Cerebellar cortex (tissue), 1 donor: ENCODE results near the gene TNFRSF18.
"Not testable (repeated sequence)": the region's sequence is repeated elsewhere in the genome, so short reads cannot be mapped to it uniquely, and the experiment has no call there.

Experiments
- DNase-seq: peaks from one replicate; pipeline ENCODE4 v3.0.0-alpha.2; 2015; ENCODE audit warnings: low spot score

Gene TNFRSF18

DNA sequence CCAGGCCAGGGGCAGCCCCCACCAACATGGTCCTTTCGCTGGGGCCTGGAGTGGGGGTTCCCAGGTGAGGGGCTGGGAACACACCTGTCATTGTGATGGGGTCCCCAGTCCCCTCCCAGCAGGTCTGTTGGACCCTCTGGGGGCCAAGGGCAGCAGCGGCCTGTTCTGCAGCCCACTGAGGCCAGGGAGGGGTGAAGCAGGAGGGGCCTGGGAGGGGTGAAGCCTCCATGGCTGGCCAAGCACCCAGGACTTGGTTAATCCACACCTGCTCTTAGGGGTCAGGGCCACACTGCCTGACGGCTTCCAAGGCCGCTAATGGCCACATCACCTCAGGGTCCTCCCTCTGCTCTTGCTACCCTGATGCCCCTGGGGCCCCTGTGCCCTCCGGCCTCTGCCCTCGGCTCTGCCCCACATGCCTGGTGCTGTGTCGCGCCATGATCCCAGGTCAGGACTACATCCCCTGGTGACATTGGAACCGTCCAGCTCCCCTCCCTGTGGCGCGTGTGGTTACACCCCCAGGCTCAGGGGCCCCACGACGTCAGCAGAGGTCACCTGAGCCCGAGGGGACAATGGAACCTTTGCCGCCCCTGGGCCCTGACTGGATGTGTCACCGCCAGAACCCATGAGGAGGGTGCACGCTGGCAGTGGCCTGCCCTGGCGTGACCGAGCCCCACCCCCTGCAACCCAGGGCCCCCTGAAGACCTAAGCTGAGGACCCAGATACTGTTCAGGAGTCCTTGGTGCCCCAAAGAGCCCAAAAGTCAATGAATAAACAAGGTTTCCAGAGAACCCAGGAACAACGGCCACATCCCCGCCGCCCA lies 7.0 kb downstream of the TNFRSF18 start:
- DNase-seq, result no peak

DNA sequence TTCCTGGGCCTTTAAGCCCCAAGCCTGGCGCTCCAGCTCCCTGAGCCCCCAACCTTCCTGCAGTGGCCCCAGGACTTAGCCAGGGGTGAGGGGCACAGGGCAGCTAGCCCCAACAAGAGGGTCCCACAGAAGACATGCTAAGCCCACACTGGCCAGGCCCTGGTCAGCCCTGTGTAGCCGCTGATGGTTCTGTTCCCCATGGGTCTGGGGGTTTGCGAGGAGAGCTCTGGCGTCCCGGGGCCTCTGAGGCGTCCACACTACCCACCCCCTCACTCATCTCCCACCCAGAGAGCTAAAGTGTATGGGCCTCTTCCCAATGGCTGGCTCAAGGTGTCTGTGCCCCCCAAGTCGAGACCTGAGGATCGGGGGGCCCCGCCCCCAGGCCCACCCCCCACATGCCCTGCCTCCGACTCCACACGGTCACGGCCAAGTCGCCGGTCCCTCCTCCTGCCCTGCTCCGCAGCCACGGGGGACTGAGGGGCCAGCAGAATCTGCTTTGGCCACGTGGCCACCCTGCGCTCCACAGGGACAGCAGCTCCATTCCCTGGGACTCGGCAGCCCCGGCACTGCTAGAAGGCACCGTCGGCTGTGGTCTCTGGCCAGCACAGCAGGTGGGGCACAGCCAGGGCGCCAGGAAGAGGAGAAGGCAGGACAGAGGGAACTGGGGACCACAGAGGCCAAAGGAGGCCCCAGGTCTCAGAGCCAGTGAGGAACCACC lies 7.8 kb downstream of the TNFRSF18 start:
- no peak for DNase-seq

DNA sequence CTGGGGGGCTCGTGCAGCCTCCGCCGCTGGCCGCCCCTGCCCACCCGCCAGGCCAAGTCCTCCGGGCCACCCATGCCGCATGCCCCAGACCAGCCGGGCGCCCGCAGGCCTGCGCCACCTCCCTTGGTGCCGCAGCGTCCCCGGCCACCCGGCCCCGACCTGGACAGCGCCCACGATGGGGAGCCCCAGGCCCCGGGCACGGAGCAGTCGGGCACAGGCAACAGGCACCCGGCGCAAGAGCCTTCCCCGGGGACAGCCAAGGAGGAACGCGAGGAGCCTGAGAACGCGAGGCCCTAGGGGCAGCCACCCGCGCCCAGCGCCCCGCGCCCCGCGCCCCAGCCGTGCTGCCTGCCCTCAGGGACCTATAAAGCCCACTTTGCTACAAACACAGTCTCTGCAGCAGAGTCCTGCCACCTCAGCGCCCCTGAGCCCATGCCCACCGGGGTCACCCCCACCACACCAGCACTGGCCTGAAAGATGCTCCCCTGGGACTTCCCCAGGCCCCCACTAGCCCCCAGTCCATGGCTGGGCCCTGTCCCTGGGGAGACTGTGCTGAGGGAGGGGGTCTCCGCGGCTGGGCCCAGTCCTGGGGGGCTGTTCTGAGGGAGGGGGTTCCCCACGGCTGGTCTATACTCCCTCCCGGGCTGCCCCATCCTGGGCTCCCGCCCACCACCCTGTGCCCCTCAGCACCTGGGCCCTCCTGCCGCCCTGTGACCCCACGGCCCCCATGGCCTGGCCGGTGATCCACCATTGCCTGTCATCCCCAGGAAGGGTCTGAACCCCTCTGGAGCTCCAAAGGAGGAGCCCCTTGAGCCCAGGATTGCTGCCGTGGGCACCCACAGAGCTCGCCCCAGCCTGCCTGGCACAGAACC lies 8.6 kb downstream of the TNFRSF18 start:
- DNase-seq, result no peak

DNA sequence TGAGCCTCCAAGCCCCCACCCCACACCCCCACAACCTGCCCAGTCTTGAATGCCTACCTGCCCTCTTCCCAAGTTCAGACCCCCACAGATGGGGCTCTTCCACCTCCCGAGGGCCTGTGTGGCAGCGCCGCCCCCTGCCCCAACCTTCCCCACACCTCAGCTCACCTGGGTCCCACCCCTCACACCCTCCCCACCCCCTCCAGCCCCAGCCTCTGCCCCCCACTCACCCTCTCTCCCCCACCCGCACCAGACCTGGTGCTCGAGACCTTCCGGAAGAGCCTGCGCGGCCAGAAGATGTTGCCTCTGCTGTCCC lies 9.2 kb downstream of the TNFRSF18 start:
- no peak for DNase-seq

DNA sequence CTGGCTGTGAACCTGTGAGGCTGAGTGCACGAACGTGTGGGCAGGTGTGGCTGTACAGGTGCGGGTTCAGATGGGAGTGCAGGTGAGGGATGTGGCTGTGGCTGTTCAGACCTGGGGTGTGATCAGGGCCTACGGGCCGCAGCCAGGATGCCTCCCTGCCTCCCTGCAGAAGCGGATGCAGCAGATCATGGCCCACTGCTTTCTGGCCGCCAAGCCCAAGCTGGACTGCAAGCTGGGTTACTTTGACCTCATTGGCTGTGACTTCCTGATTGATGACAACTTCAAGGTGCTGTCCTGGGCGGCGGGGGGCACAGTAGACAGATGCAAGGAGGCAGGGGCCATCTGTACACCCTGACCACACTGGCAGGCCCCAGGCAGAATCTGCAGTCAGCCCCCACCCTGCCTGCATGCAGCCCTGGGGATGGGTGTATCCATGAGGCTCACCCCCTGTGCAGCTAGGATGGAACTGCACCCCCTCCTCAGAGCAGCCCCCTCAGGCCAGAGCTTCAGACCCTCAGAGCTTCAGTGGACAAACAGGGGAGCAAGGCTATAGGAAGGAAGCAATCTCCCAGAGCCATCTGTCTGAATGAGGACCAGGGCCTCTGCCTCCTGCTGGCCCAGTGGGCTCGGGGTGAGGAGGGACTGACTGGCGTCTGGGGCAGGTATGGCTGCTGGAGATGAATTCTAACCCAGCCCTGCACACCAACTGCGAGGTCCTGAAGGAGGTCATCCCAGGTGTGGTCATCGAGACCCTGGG lies 9.8 kb downstream of the TNFRSF18 start:
- no peak for DNase-seq

DNA sequence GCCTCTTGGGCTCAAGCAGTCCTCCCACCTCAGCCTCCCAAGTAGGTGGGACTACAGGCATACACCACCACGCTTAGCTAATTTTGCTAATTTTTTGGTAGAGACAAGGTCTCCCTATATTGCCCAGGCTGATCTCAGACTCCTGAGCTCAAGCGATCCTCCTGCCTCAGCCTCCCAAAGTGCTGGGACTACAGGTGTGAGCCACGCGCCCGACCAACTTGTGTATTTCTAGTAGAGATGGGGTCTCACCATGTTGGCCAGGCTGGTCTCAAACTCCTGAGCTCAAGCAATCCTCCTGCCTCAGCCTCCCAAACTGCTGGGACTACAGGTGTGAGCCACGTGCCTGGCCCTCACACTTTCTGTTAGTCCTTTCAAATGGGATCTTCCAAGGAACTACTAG lies 10.7 kb downstream of the TNFRSF18 start:
- DNase-seq, result not testable (repeated sequence)

DNA sequence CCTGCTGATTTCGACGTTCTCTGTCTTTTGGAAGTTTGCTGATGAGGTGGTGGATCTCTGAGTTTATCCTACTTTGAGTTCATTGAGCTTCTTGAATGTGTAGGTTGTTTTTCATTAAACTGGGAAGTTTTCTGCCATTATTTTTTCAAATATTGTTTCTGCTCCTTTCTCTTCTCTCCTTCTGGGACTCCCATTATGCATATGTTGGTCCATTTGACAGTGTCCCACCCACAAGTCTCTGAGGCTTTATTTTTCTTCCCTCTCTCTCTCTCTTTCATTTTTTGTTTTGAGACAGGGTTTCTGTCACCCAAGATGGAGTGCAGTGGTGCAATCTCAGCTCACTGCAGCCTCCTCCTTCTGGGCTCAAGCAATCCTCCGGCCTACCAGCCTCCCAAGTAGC lies 11.7 kb downstream of the TNFRSF18 start:
- DNase-seq, result no peak

DNA sequence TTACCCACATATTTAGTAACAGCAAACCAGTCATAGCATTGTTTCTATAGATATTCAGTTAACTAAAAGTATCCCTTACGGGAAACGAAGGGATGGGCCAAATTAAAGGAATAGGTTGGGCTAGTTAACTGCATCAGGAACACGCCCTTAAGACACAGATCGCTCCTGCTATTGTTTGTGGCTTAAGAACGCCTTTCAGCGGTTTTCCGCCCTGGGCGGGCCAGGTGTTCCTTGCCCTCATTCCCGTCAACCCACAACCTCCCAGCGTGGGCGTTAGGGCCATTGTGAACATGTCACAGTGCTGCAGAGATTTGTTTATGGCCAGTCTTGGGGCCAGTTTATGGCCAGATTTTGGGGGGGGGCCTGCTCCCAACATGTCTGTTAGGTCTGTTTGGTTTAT lies 14.7 kb downstream of the TNFRSF18 start:
- no peak for DNase-seq

DNA sequence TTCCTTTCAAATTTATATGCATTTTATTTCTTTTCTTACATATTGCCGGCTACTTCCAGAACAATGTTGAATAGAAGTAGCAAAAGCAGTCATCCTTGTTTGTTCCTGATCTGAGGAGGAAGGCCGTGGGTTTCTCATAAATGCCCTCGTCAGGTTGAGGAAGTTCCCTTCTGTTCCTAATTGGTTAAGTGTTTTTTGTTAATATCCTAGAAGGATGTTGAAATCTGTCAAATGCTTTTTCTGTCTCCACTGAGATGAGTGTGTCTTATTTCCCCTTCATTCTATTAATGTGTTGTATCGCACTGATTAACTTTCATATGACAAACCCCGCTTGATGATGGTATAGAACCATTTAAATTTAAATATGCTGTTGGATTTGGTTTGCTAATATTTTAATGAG lies 17.3 kb downstream of the TNFRSF18 start:
- DNase-seq, result no peak

DNA sequence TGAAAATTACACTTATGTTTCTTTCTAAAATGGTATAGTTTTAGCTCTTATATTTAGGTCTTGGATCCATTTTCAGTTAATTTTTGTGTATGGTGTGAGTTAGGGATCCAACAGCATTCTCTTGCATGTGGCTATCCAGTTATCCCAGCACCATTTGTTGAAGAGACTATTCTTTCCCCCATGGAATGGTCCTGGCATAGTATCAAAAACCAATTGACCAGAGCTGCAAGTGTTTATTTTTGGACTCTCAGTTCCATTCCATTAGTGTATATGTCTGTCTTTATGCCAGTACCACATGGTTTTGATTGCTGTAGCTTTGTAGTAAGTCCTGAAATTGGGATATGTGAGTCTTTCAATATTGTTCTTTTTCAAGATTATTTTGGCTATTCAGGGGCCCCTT lies 18.5 kb downstream of the TNFRSF18 start:
- DNase-seq, result no peak

DNA sequence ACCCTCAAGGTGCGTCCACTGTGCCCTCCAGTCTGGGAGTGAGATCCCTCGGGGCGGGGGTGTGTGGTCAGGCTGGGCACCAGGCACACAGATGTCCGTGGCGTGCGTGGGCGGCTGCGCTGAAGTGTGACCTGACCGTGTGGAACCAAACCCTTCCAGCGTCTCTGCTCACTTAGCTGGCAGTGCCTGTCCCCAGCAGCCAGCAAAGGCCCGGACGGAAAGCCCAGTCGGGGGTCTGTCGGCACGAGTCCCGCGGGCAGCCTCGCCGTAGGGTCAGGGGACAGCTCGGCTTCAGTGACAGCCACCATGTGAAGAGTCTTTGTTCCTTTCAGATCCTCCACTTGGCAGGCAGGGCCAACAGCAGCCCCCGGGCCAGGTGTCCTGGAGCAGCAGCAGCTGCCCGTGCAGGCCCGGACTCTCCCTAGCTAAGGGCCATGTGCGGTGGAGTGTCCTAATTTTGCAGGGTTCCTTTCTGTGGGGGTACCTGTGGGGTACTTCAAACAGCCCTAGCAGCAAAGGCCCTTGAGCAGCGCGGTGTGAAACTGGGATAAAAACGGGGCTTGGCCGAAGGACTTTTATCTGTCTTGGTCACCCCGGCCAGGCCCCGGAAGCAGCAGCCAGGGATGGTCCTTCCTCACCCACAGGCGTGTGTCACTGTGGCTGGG lies 21.2 kb downstream of the TNFRSF18 start:
- no peak for DNase-seq

DNA sequence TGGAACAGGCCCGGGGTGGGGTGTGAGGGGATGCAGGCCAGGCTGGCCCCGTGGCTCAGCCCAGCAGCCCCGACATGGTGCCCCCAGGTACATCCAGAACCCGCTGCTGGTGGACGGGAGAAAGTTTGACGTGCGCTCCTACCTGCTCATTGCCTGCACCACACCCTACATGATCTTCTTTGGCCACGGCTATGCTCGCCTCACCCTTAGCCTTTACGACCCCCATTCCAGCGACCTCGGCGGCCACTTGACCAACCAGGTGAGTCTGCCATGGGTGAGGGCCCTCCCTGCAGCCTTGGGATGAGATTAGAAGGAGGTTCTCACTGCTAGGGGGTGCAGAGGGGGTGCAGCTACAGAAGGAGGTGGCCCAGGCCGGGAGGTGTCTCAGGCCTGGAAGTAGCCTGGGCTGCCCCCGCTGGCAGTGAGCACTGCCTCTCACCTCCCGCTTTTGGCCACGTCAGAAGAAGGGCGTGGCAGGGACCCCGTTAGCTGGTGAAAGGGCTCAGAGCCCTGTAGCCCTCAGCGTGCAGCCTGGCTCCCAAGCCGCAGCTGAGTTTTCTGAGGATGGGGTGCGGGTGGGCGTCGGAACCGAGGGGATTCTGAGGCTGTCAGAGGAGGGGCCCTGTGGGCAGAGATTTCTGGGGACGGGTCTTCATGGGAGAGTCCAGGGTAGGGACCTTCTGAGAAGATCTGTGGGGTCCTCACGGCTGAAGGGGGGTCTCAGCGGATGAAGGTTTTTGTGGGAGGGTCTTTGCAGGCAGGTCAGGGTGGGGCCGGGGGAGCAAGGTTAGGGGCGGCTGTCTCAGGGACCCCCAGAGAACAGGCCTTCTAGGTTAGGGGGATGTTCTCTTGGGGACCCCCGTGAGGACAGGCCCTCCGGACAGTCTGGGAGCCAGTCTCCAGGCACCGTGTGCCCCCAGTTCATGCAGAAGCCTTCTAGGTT lies 22.3 kb downstream of the TNFRSF18 start:
- DNase-seq, result no peak

DNA sequence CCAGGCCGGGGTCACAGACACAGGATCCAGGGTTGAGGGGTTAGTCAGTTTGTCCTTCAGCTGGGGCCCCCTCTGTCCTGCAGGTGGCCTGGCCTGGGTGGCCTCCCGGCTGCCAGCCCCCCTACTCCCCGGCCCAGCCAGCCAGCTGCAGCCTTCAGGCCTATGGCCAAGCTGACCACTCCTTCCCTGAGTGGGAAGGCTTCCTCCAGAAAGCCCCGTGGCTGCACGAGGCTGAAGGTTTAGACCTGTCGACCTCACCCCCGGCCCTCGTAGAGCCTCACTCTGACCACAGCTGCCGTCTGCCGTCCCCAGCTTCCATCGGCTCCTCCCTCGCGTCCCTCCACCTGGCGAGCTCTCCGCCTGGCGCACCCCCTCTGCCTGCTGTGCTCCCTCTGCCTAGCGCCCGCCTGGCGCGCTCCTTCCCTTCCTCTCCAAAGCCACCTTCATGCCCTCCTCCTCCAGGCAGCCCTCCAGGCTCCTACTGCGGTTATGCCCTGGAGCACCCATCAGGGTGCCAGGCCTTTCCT lies 23.1 kb downstream of the TNFRSF18 start:
- no peak for DNase-seq

DNA sequence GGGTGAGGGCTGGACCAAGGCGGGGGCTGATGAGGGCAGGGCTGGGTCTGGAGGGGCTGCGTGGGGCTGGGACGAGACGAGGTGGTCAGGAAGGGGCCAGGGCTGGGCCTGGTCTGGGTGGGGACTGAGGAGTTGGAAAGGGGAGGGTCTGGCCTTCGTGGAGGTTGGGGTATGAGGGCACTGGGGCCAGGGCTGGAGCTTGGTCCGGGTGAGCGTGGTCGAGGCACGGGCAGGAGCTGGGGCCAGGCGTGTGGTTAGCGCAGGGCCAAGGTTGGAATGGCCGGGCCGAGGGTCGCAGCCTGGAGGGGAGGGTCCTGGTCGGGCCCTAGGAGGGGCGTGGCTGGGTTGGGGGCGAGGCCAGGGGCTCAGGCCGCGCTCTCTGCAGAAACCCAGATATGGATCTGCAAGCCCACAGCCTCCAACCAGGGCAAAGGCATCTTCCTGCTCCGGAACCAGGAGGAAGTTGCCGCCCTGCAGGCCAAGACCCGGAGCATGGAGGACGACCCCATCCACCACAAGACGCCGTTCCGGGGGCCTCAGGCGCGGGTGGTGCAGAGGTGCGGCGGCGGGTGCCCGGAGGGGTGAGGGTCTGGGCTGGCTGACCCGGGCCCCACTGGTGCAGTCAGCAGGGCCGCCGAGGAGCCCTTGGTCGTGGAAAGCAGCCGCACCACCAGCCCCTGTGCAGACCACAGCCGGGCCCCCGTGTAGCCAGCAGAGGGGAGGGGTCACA lies 23.7 kb downstream of the TNFRSF18 start:
- DNase-seq, result no peak

DNA sequence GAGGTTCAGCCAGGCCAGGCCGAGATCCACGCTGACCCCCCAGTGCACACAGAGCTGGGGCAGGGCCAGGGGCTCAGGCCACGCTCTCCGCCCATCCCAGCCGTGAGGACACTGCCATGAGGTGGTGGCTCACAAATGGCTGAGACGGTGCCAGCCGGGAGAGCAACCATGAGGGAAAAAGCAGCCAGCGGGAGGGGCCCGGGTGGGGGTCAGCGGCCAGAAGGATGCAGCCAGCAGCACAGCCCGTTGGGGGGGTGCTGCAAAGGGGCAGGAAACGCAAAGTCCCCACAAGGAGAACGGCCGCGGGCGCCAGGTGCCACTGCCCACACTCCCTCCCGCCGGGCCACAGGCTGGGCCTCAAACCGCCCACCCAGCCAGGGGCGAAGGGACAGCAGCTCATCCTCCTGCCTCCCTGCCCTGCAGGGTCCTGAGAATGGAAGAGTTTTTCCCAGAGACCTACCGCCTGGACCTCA lies 24.4 kb downstream of the TNFRSF18 start:
- DNase-seq, result no peak

DNA sequence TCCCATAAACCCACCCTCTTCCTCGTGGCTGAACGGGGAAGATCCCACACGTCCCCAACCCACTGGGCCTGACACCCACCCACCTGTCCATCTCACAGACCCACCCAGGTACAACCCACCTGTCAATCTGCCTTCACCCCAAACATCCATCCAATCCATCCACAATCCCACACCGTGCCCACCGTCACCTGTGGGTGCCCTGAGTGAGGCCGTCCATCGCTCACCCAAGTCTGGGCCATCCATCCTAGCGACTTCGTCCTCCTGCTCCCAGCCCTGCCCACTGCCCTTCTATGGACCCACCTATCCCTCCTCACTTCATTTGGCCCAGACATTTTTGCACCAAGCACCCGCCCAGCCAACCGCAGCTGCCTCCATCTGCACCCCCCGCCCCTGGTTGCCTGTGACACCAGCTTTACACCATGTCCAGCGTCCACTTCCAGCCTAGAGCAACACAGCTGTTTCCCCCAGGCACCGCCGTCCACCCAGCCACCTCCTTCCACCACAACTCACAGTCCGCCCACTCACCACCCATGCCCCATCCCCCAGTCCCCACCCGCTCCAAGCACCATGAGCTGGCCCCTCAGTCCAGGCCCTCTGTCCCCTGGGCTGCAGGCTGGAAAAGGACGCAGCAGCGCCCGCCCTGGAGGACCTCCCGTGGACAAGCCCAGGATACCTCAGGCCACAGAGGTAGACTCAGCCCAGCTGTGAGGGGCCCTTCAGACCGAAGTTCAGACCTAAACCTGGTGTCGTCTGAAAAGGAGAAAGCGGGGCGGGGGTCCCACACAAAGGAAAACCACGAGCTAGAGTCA lies 25.1 kb downstream of the TNFRSF18 start:
- DNase-seq, result no peak

DNA sequence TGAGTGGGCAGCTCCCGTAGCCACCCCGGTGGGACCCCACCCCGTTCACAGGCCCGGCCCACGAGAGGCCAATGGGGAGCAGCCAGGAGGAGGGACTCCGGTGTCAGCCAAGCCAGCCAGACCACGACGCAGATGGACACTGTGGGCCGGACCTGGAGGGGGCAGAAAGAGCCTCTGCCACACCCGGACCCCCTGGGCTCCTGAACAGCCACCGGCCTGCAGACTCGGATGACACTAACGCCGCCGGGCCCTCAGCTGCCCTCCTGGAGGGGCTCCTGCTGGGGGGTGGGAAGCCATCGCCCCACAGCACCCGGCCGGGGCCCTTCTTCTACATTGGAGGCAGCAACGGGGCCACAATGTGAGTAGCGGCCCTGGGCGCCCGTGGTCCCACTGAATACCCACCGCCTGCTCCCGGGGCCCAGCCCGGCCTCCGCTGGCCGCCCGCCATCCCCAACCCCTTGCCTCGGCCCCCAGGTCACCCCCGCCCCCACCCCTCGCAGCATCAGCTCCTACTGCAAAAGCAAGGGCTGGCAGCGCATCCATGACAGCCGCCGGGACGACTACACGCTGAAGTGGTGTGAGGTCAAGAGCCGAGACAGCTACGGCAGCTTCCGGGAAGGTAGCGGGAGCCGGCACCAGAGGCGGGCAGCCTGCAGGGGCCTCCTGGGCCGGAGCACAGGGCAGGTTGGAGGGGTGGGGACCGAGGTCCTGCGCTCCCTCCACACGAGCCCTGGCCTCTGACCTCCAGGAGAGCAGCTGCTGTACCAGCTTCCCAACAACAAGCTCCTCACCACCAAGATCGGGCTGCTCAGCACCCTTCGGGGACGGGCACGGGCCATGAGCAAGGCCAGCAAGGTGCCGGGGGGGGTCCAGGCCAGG lies 26.2 kb downstream of the TNFRSF18 start:
- no peak for DNase-seq
